ENCODE data around the gene NTN1. TPM values are rescaled to one million over a fixed set of nuclear protein-coding genes. Genes with fewer than 3 reads are reported as not detected.

The NTN1 gene
- total RNA-seq, 1 experiment from 2014 or later, result 1.2 TPM

- Histone ChIP-seq H4K5ac (ENCODE audit: insufficient read length, low read depth, low read length) (no peak overlapping the region), H4K91ac (ENCODE audit: insufficient read length, low read depth, low read length) (no peak overlapping the region), H2AK5ac (ENCODE audit: insufficient read length, low read length) (no peak overlapping the region), H4K20me1 (ENCODE audit: control insufficient read depth, insufficient read depth, insufficient read length) (no peaks in the 10 kb centered on the region), H2BK12ac (ENCODE audit: insufficient read length, low read depth, low read length) (no peak overlapping the region), H3K27ac (ENCODE audit: insufficient read length, low read depth, low read length) (no peak overlapping the region), H4K8ac (replicated peaks; ENCODE audit: insufficient read length, low read depth, low read length) (no peak overlapping the region), H3T11ph (ENCODE audit: low read length) (no peak overlapping the region), H3K4me1 (ENCODE audit: insufficient read depth, low read length) (no peaks in the 10 kb centered on the region), H2BK5ac (ENCODE audit: insufficient read length, low read length) (no peak overlapping the region), H2AFZ (ENCODE audit: low read length) (no peak overlapping the region), H2BK120ac (ENCODE audit: low read depth, low read length, poor library complexity, severe bottlenecking) (no peak overlapping the region), H3K4ac (ENCODE audit: low read depth, low read length) (no peak overlapping the region), H3K14ac (ENCODE audit: insufficient read depth, low read length) (no peak overlapping the region), H3K79me2 (ENCODE audit: insufficient read depth, low read length) (no peaks in the 10 kb centered on the region), H3K4me2 (ENCODE audit: insufficient read depth, insufficient read length, low read length) (no peak overlapping the region), H3K23me2 (ENCODE audit: insufficient read length, low read depth, low read length, poor library complexity, severe bottlenecking) (no peaks in the 10 kb centered on the region), H3K9me3 (ENCODE audit: control insufficient read depth, low read depth, low read length) (no peaks in the 10 kb centered on the region), H3K23ac (ENCODE audit: insufficient read length, low read depth, low read length) (no peak overlapping the region), H3K56ac (ENCODE audit: insufficient read length, low read depth, low read length) (no peak overlapping the region), H2BK20ac (ENCODE audit: low read depth, low read length, poor library complexity, severe bottlenecking) (no peak overlapping the region), H3K79me1 (ENCODE audit: insufficient read depth, low read depth, low read length, poor library complexity, severe bottlenecking) (no peaks in the 10 kb centered on the region), H3K9ac (ENCODE audit: extremely low read depth, insufficient read length, low read length) (no peak overlapping the region), H3K18ac (ENCODE audit: insufficient read length, low read depth, low read length) (no peak overlapping the region), H2BK15ac (ENCODE audit: low read depth, low read length) (no peak overlapping the region), H3K27me3 (ENCODE audit: insufficient read depth, low read length) (no peaks in the 10 kb centered on the region)
- no peak for DNase-seq
- Mint-ChIP-seq H3K27me3 (ENCODE audit: low read depth) (no peaks in the 10 kb centered on the region; the same call in none of the 2 replicates), H3K9me3 (peaks cover 0 to 6% of the 10 kb centered on the region in 2 experiments; a peak in 2 of 5 replicates), H3K4me1 (no peaks in the 10 kb centered on the region), H3K36me3 (ENCODE audit: insufficient read depth in 1 of 3, low read depth in 3 of 3) (no peaks in the 10 kb centered on the region), H3K27ac (no peak overlapping the region), H3K4me3 (no peak overlapping the region)
- no peak for TF ChIP-seq CTCF (conservative IDR thresholded peaks at IDR 0.05)
Measured at GRCh38 chr17:8979715-8980114, 41.6 kb upstream of the NTN1 start.
